Tibial nerve (tissue), 4 donors: Measurements from ENCODE around the gene PTHLH. TPM values are rescaled to one million over a fixed set of nuclear protein-coding genes. Genes with fewer than 3 reads are reported as not detected.

Source experiments
- DNase-seq, 2 donors: peaks; one replicate each; pipeline ENCODE4 v3.0.0-alpha.2; 2019; ENCODE audit warnings: low spot score in 2 of 2
- H3K27ac ChIP-seq, 4 donors: fragments of 200-600 bp; sonication (generic) in 3 of 4; one replicate each; pipeline ENCODE4 v1.5.1; 2017 to 2019; ENCODE audit warnings: mild to moderate bottlenecking in 1 of 4
- H3K27me3 ChIP-seq, 2 donors: fragments of 200-600 bp; sonication (generic) in 1 of 2; one replicate each; pipeline versions ENCODE4 v1.5.1 to v1.6.0; 2017 to 2019
- H3K36me3 ChIP-seq, 3 donors: fragments of 200-600 bp; sonication (generic); one replicate each; pipeline ENCODE4 v1.5.1; 2018 to 2019
- H3K4me1 ChIP-seq, 4 donors: fragments of 200-600 bp; sonication (generic) in 3 of 4; one replicate each; pipeline ENCODE4 v1.5.1; 2017 to 2019
- H3K4me3 ChIP-seq, 4 donors: fragments of 200-600 bp; sonication (generic) in 3 of 4; one replicate each; pipeline ENCODE4 v1.5.1; 2017 to 2019; ENCODE audit warnings: mild to moderate bottlenecking in 1 of 4, moderate library complexity in 1 of 4
- H3K9me3 ChIP-seq, 4 donors: fragments of 200-600 bp; sonication (generic) in 3 of 4; one replicate each; pipeline ENCODE4 v1.5.1; 2017 to 2019
- CTCF ChIP-seq, 5 experiments: fragments of 200-600 bp in 3 of 5; fragments of 450-650 bp in 2 of 5; sonication (generic) in 3 of 5; IDR thresholded peaks; one replicate each; pipeline ENCODE4 v1.5.1; 2016 to 2019; ENCODE audit warnings: antibody characterized with exemption in 5 of 5, mild to moderate bottlenecking in 3 of 5, moderate library complexity in 2 of 5
- EP300 ChIP-seq, 2 donors: sonication (generic); formaldehyde crosslinking; IDR thresholded peaks; one replicate each; pipeline ENCODE4 v1.6.1; 2017; ENCODE audit warnings: antibody characterized with exemption in 2 of 2, mild to moderate bottlenecking in 1 of 2
- POLR2A ChIP-seq, 2 donors: fragments of 450-650 bp; IDR thresholded peaks; one replicate each; pipeline ENCODE4 v1.6.1; 2017; ENCODE audit warnings: antibody characterized with exemption in 2 of 2, mild to moderate bottlenecking in 2 of 2, moderate library complexity in 2 of 2
- WGBS, 2 donors: methylation state at CpG; one replicate each; pipeline ENCODE4 v1.1.5; 2018; 5-methylcytosine and 5-hydroxymethylcytosine counted together
- small RNA-seq: library from RNA; depleted of rRNA; stranded (forward); fragments of <200 nt; gene quantifications from one replicate; pipeline ENCODE3, GENCODE V24; 2016
- total RNA-seq, 4 donors: library from RNA; depleted of rRNA; stranded (reverse); fragments of >200 nt; gene quantifications; one replicate each; pipeline ENCODE4 v1.1.0, GENCODE V29; 2016

Gene PTHLH
- total RNA-seq, 4 donors from 2014 or later = 4.3 to 6.9 (median 6.8) TPM; not detected in 1

GRCh38 chr12:27911397-27911796, 61.1 kb downstream of the PTHLH start:
- Histone ChIP-seq H3K4me3 (no peak overlapping the region), H3K4me1 (peaks cover 0 to 13% (median 0%) of the 10 kb centered on the region in 4 donors), H3K27ac (no peak overlapping the region), H3K9me3 (no peaks in the 10 kb centered on the region), H3K36me3 (no peaks in the 10 kb centered on the region), H3K27me3 (no peaks in the 10 kb centered on the region)
- TF ChIP-seq CTCF (IDR thresholded peaks at IDR 0.05) (no peak), POLR2A (IDR thresholded peaks at IDR 0.05) (no peak), EP300 (IDR thresholded peaks at IDR 0.05) (no peak)
- DNase-seq = no peak
- WGBS, 2 donors = 88 to 91% methylated on average over 3 of the region's 3 CpGs

Small RNA genes lying within 50 kb of the gene (small RNA-seq; reads per million reads assigned to genes)
- not detected for gene AC008011.1

Other genes with a start within 250 kb of the PTHLH start
- gene KLHL42, start 192.5 kb downstream of the PTHLH start, total RNA-seq = 10 to 100 TPM; 35.2 to 49.2 (median 42.2) TPM
- gene MANSC4, start 192.5 kb downstream of the PTHLH start, total RNA-seq = 1 to 10 TPM in 1 of 4 donors, under 1 TPM in 1, not detected in 2; 0.78 to 1.5 TPM
- gene CCDC91, start 217.7 kb upstream of the PTHLH start, total RNA-seq = 10 to 100 TPM; 39.0 to 76.5 (median 44.0) TPM